ENCODE data around the gene MICALL2. TPM values are rescaled to one million over a fixed set of nuclear protein-coding genes. Genes with fewer than 3 reads are reported as not detected.

MICALL2 gene
- total RNA-seq, 4 donors from 2014 or later, result 4.4 to 16.6 (median 9.3) TPM

DNA sequence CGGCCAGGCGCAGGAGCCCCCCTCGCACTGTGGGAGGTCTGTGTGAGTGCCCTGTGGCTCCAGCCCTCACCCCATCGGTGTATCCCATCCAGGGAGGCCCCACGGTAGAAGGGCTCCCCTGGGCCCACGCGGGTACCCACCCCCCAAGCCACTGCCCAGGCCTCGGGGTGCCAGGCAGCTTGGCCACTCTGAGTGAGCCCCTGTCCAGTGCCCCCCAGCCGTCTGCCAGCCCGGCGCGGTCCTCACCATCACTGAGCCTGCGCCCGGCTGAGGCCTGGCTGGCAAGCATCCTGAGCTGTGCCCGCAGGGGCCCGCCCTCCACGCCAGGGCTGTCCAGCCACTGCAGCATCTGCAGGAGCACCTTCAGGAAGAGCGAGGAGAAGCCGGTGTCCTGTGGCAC lies 19.2 kb upstream of the MICALL2 start:
- no peak for ATAC-seq (ENCODE audit: low FRiP score)
- TF ChIP-seq, protein P1, sequence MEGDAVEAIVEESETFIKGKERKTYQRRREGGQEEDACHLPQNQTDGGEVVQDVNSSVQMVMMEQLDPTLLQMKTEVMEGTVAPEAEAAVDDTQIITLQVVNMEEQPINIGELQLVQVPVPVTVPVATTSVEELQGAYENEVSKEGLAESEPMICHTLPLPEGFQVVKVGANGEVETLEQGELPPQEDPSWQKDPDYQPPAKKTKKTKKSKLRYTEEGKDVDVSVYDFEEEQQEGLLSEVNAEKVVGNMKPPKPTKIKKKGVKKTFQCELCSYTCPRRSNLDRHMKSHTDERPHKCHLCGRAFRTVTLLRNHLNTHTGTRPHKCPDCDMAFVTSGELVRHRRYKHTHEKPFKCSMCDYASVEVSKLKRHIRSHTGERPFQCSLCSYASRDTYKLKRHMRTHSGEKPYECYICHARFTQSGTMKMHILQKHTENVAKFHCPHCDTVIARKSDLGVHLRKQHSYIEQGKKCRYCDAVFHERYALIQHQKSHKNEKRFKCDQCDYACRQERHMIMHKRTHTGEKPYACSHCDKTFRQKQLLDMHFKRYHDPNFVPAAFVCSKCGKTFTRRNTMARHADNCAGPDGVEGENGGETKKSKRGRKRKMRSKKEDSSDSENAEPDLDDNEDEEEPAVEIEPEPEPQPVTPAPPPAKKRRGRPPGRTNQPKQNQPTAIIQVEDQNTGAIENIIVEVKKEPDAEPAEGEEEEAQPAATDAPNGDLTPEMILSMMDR (IDR thresholded peaks at IDR 0.05), result no peak
- no peak for DNase-seq (ENCODE audit: low spot score)

- ATAC-seq (ENCODE audit: low FRiP score) (no peak), DNase-seq (ENCODE audit: low spot score) (no peak)
- TF ChIP-seq, protein P1 (IDR thresholded peaks at IDR 0.05), result no peak
Measured at GRCh38 chr7:1476859-1477258, 17.6 kb upstream of the MICALL2 start.

DNA sequence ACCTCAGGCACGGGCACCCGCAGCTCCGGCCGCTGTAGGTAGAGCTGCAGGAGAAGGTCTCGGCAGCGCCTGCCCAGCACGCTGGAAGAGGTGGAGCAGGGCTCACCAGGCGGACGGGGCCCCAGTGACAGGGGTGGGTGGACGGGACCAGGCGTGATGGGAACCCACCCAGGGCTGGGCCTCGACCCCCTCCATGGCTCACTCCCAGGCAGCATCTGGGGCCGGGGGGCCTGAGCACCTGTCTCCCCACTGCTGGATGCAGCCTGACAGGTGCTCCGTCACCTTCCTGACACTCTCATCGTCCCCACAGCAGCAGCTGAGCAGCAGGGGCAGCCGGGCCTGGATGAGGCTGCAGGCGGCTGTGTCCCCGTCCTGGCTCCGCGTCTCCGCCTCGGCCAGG lies 16.7 kb upstream of the MICALL2 start:
- DNase-seq (ENCODE audit: low spot score), result no peak
- TF ChIP-seq, protein P1 (IDR thresholded peaks at IDR 0.05), result no peak
- ATAC-seq (ENCODE audit: low FRiP score), result no peak

GRCh38 chr7:1475393-1475792 lies 16.1 kb upstream of the MICALL2 start:
- DNase-seq (ENCODE audit: low spot score) (no peak), ATAC-seq (ENCODE audit: low FRiP score) (no peak)
- TF ChIP-seq, protein P1 (IDR thresholded peaks at IDR 0.05), result no peak

DNA sequence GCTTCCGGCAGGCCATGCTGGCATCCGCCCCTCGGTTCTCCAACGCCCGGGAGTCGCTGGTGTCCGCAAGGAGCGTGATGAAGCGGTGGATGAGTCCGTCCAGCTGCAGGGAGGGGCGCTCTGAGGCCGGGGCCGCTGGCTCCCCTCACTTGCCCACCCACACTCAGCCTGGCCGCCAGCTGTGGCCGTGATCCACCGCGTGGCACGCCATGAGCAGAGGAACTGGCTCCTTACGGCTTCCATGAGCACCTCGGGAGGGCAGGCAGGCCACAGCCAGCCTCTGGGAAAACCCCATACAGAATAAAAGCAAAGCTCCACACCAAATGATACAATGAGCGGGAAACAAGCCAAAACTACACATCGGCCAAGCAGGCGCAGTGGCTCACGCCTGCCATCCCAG lies 15.5 kb upstream of the MICALL2 start:
- TF ChIP-seq, protein P1 (IDR thresholded peaks at IDR 0.05), result no peak
- DNase-seq (ENCODE audit: low spot score) (no peak), ATAC-seq (ENCODE audit: low FRiP score) (no peak)

DNA sequence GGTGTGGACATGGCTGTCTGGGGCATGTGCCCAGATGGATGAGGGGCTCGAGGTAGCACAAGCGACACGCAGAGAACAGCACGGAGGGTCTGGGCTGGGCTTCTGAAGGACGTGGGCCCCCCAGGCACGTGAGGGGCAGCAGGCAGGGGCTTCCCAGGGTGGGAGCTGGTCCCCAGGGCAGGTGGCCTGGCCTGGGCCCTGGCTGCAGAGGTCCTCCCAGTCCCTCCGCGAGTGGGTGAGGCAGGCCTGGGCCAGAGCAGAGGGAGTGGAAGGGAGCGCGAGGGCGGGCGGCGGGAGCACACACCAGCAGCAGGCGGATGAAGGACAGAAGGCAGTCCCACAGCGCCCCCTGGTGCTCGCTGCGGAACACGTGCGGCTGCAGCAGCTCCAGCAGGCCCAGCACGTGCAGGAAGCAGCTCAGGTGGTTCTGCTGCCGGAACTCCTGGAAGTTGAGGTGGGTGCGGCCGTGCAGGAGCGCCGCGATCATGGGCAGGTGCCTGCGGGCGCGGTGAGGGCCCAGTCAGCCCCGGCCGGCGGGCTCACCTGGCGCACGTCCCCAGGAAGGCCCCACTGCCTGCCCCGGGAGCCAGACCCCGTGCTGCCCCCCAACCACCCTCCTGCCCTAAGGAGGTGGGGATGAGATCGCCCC lies 14.7 kb upstream of the MICALL2 start:
- TF ChIP-seq, protein P1 (IDR thresholded peaks at IDR 0.05), result peak in 1 of 3 donors; percentile 80
- peak; percentile 54 for DNase-seq (ENCODE audit: low spot score)
- ATAC-seq (ENCODE audit: low FRiP score), result peak; percentile 47

GRCh38 chr7:1470901-1471300 lies 11.6 kb upstream of the MICALL2 start:
- no peak for DNase-seq (ENCODE audit: low spot score)
- TF ChIP-seq, protein P1 (IDR thresholded peaks at IDR 0.05), result no peak
- no peak for ATAC-seq (ENCODE audit: low FRiP score)

Measured in omental fat pad (tissue), 4 donors.